HG03521 (cell line): ENCODE data around the gene ANKRD61.
A peak's percentile ranks its signal among the peaks of the same experiment; 100 is the strongest.
"Not testable (repeated sequence)": the region's sequence is repeated elsewhere in the genome, so short reads cannot be mapped to it uniquely, and the experiment has no call there.

Experiments
- ATAC-seq: cut with Tn5 transposase; IDR thresholded peaks from one replicate; pipeline ENCODE4 v1.9.1; 2021; ENCODE audit warnings: mild to moderate bottlenecking, moderate library complexity; ENCODE audit not compliant: unreplicated experiment

The ANKRD61 gene

DNA sequence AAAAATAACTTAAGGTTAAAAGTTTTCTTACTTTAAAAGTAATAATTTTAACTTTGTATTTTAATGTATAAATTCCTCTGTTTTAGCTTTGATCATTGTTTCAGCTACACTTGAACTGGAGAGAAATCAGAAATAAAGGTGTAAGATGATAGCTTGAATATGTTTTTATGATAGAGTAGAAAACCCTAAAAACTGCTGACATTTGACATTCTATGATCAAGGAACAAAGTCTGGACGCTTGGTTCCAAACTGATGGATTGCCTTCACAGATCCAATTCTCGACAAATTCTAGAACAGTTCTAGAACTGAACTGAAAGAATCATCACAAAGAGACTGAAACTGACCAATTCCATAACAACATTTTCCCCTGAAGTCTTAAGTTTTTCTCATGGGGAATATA lies at the start of gene ANKRD61:
ANKRD61 (plus strand) TSS at position 389 of the 400 bp plus-strand sequence; CDS start at position 389, 0 bp downstream.
- no peak for ATAC-seq

DNA sequence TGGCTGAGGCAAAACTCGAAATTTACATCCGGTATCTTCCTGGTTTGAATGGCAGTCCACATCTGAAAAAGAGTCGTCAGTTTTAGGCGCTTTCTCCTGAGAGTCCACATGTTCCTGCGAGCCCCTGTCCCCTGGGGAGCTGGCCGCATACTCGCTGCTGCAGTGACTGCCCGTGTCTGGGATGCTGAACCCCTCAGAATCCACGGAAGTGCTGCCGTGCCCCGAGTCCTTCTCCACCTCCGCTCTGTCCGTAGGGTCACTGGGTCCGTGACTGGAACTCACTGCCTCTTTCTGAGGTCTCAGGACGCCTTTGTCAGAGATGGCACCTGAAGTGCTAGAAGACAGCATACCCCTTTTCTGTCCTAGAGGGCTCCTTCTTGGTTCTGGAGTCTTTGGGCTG lies 44.1 kb upstream of the ANKRD61 start:
- not testable (repeated sequence) for ATAC-seq

DNA sequence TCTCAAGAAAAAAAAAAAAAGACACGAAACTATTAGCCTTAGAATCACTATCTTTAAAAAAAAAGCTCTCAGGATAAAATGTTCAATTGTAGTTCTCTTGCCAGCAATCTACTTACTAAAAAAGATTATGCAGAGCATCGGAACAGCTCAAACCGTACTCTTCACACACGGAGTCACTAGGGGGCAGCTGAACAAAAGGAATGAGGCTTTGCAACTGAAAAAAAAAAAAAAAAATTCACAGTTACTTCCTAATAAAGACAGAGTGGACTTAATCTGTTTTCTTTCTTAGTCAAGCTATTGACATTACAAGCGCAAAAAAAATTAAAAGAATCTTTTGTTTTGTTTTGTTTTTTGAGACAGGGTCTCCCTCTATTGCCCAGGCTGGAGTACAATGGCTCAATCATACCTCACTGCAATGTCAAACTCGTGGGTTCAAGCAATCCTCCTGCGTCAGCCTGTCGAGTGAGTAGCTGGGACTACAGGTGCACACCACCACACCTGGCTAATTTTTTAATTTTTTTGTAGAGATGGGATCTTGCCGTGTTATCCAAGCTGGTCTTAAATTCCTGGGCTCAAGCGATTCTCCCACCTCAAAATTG lies 33.9 kb upstream of the ANKRD61 start:
- ATAC-seq, result no peak

DNA sequence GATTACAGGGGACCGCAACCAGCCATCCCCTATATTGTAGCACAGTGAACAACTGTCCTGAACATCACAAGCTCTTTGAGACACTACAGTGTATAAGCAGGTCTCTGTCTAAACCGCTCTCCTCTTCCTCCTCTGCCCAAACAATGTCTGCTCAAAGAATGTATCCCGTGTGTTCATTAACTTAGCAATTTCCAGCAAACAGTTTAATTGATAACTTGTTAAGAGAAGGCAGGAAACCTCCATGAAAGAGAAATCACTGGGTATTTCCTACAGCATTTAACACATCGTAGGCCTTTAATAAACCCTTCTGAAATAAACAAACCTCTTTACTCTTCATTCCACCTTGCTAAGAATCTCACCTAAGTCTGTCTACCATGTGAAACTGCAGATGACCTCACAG lies 23.8 kb upstream of the ANKRD61 start:
- no peak for ATAC-seq

DNA sequence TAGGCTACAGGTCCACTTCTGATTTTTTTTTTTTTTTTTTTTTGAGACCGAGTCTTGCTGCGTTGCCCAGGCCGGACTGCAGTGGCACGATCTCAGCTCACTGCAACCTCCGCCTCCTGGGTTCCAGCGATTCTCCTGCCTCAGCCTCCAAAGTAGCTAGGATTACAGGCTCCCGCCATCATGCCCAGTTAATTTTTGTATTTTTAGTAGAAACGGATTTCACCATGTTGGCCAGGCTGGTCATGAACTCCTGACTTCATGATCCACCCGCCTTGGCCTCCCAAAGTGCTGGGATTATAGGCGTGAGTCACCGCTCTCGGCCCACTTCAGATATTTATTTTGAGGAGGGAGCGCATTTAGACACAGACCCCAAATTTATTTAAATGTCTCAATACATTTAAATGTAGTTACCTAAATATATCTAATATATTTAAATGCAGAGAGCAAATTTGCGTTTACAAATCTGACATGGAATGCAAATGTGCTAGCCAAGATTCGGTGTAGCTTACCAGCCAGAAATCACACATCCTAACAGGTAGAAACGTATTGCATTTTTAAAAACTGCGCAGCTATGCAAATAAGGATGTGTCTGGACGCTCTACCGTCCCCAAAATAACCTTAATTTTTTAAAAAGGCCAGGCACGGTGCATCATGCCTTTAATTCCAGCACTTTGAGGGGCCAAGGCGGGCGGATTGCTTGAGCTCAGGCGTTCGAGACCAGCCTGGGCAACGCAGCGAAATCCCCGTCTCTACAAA lies 23.2 kb upstream of the ANKRD61 start:
- not testable (repeated sequence) for ATAC-seq

DNA sequence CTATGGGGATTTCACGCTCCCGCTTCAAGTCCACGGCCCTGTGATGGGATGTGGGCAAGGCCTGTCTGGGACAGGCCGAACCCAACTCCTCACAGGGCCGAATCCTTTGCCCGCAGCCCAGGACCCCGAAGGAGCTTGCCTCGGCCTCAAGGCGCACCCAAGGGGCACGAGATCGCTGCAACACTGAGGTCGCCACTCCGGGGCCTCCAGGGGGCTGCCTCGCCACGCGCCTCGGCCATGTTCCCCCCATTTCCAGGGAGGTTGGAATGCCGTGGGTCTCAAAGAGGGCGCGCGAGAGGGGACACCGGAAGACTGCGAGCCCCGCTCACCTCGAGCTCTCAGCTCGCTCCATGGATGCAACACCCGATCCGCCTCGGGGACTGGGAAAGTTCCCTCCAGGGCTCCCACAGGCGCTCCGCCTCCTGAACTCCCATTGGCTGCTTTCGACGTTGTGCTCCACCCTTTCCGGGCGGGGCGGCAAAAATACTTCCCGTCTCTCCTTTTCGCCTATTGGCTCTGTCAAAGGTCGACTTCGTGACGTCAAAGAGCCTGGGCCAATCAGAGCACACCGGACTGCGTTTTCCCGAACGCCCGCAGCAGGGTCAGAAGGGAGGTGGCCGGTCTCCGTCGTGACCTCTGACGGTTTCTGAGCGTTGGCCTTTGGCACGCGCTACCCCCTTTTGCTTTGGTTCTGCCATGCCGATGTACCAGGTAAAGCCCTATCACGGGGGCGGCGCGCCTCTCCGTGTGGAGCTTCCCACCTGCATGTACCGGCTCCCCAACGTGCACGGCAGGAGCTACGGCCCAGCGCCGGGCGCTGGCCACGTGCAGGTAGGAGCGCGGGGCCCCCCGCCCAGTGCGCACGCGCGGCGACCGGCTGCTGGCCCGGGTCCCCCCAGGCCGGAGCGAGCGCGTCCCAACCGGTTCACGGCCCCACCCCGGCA lies 22.2 kb upstream of the ANKRD61 start, which contains the start of the genes AIMP2 and PMS2:
AIMP2 (plus strand) TSS at position 605 of the 944 bp plus-strand sequence; CDS start at position 697, 92 bp downstream.
PMS2 (minus strand) TSS at position 382 of the 944 bp plus-strand sequence; CDS start at position 352, 30 bp downstream.
- ATAC-seq, result peak; percentile 96

DNA sequence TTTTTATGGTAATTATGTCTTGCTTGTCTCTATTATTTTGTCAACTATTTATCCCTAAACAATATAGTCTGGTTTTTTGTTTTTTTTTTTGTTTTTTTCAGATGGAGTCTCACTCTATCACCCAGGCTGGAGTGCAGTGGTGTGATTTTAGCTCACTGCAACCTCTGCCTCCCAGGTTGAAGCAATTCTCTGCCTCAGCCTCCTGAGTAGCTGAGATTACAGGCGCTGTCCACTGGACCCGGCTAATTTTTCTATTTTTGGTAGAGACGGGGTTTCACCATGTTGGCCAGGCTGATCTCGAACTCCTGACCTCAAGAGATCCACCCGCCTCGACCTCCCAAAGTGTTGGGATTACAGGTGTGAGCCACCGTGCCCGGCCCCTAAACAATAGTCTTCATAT lies 20.8 kb upstream of the ANKRD61 start:
- ATAC-seq, result not testable (repeated sequence)

DNA sequence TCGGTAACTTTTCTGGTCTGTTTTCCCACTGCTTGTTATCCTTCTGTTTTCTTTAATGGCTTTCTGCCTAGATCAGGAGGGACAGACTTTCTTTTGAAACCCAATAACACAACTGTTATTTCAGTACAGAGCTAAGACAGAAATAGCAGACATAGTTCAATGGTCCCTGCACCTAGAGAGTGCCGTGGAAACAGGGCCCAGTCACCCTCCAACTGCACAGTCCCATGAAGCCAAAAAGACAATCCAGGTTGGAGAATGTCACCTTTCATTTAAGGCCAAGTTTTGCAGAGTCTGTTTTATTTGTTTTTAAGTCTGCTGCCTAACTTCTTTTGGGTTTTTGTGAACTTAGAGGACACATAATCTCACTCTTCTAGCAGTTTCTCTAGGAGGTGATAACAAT lies 19.6 kb upstream of the ANKRD61 start:
- ATAC-seq, result no peak

DNA sequence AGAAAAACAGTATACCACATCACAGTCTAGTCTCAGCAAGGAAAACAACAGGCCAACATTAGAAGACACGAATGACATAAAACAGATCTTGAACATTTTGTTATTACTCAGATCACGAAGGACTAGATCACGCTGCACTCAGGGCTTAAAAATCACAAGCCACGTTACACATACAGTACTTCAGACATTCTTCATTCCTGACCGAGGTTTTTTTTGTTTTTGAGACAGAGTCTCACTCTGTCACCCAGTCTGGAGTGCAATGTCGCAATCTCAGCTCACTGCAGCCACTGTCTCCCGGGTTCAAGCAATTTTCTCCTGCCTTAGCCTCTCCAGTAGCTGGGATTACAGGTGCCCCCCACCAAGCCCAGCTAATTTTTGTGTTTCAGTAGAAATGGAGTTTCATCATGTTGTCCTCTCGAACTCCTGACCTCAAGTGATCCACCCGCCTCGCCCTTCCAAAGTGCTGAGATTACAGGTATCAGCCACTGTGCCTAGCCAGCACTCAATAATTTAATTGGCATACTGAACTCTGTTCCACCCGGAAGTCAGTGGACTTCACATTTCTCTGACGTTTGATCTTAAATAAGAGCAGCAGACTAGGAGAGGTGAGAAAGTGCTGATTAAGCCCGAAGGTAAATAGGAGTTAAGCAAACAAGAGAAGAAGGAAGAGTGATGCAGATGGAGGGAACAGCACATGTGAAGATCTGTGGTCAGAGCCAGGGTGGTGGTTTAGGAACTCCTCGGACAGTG lies 18.6 kb upstream of the ANKRD61 start:
- ATAC-seq, result no peak

DNA sequence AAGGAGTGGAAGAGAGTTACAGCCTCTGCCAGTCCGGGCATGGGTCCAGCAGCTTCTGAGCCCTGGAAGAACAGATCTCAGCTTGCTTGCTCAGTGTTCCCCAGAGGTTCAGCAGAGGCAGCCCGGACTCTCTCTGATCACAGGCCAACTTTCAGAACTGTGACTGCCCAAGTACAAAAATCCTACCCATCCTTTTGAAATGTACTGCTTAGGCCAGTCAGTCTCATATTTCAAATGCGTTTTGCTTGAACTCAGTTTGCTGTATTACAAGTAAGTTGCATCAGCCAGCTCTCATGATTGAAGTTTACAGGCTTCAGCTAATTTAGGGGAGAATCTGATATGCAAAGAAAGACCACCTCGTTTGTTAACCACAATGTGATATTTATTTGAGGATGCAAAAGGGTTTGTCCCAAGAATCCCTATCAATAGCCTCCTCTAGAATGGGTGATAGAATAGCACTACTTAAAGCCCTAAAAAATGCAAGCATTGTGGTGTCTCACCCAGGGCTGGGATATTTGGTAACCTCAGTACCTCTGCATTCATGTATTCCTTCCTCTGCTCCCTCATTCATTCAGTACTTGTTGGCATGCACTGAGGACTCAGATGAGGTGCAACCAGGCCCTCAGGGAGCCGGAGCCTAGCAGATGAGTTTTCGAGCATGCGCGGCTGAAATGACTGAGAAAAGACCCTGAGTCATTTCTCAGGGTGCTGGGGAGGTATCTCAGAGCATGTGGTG lies 15.1 kb upstream of the ANKRD61 start:
- no peak for ATAC-seq

DNA sequence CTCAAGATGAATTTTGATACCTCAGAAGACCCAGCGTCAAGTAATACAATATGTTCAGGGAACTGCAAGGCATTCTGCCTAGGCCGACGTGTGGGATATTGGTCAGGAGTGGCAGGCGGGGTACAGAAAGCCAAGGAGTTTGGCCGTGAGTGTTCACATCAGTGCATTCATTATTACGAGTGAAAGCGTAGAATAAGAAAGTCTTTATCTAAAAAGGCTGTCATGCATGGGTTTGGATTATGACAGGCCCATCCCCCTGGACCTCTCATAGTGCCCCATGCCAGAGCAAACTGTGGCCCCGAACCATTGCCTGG lies 14.6 kb upstream of the ANKRD61 start:
- no peak for ATAC-seq

DNA sequence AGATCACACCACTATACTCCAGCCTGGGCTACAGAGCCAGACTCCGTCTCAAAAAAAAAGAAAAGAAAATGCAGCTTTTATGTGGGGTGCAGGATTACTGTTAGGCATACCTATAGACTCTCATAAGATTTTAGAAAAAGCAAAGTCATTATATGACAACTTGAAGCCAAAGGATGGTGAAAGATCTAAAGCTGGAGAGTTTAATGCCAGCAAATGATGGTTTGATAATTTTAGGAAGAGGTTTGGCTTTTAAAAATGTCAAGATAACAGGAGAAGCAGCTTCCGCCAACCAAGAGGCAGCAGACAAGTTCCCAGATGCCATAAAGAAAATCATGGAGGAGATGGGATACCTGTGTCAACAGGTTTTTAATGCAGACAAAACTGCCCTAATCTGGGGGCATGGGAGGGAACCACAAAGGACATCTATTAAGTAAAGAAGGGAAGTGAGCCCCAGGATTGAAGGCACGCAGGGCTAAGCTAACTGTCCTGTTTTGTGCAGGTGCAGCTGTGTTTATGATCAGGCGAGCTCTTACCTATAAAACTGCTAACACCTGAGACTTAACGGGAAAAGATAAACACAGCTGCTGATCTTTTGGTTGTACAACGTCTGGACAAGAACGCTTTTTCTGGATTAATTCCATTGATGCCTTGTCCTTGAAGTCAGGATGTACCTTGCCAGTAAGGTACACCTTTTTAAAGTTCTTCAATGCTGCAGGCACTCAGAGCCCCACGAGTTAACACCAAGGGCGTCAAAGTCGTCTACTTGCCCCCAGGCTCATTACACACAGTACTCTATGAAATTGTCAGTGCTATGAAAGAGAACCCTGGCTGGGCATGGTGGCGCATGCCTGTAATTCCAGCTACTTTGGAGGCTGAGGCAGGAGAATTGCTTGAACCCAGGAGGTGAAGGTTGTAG lies 10.5 kb upstream of the ANKRD61 start:
- no peak for ATAC-seq

DNA sequence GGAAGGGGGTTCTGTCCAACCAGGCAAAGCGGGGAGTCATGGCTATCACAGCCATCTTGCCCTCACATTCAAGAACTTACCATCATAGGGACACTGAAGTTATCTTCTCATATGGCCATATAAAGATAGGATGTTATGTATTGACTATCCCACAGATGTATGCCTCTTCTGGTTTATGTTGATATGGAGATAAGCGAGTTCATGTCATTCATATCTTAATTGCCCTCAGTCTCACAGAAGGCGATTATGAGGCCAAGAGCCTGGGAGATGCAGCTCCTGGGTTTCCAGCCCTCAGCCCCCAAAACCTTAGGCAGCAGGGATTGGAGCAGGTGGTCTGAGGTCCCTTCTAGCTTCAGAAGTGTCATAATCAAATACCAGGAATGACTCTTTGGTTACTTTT lies 8.5 kb upstream of the ANKRD61 start:
- ATAC-seq, result no peak

DNA sequence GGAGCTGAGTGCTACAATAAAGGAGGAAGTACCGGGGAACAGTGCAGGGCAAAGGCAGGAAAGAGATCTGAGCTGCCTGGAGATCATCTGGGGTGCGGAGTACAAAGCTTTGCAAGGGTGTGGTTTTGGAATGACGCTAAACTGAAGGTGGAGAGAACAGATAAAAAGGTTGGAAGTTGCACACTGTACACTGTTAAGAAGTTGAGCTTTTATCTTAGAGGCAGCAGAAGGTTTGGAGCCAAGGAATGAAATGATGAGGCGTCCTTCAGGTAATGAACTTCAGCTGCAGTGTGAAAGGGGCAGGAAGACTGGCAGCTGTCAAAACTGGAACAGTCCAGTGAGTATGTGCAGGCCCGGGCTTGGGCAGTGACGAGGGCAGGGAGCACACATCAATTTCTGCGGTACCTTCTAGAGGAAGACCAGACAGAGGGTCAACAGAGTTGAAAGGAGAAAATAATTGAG lies 7.2 kb upstream of the ANKRD61 start:
- no peak for ATAC-seq

DNA sequence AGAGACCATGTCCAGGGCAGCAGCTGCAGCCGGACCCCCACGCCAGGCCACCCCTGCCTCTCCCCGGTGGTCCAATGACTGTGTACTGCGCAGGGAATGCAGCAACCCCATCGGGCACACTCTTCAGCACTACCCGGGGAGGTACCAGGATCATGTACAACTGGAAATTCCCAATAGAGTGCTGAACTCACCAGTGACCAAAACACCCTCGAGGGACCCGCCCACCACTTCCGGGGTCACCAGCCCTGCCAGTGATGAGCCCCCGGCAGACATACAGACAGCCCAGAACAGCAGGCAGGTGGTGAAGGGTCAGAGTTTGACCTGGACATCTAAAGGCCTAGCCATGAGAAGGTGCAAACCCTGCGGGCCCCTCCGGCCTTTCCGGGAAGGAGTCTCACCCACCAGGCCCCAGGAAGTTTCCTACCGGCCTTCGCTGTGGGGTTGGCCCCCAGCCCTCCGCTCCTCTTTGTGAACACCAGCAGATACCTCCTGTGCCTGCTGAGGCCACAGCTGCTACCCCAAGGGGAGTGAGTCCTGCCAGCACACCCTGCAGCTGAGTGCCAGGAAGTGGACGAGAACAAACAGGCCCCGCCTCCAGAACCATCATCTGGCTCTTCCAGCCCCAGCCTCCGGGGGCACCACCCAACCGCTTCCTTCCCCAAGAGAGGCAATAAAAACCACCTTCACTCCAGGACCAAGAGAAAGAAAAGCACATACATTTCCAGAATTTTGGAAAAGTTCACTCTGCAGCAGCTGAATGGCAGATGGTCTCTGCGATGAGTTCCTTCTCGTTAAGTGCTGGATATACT lies 5.0 kb upstream of the ANKRD61 start:
- peak; percentile 62 for ATAC-seq

DNA sequence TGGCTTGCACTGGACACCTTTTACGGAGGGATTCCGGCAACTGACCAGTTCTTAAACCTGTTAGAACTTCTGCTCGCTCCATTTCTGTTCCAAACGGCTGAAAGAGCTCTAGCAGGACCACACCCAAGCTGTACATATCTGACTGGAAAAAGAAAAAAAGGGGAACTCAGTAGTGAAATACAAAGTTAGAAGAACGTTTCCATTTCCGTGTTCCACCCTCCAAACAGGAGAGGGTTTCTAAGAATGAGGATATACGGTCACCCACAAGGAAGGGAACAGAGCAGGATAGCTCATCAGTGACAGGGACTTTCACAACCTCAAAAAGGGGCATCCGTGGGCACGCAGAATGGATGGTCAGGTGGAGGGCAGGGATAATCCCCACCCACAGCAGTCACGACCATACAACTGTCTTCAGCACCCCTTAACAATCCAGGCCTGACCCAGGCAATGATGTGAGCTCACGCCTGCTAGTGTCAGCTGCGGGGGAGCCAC lies 4.3 kb upstream of the ANKRD61 start:
- ATAC-seq, result no peak

DNA sequence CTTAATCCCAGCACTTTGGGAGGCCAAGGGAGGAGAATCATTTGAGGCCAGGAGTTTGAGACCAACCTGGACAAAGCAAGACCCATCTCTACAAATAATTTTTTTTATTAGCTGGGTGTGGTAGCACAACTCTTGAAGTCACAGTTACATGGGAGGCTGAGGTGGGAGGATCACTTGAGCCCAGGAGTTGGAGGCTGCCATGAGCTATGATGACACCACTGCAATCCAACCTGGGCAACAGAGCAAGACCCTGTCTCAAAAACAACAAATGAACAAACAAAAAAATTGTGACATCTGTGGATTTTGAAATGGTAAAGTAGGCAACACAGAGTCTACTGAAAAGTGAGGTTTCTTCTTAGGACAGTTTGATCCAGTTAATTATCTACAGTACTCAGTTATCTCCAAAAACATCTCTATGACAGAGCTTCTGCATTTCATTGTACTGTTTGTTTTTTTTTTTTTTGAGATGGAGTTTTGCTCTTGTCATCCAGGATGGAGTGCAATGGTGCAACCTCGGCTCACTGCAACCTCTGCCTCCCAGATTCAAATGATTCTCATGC lies 3.3 kb upstream of the ANKRD61 start:
- ATAC-seq, result no peak

DNA sequence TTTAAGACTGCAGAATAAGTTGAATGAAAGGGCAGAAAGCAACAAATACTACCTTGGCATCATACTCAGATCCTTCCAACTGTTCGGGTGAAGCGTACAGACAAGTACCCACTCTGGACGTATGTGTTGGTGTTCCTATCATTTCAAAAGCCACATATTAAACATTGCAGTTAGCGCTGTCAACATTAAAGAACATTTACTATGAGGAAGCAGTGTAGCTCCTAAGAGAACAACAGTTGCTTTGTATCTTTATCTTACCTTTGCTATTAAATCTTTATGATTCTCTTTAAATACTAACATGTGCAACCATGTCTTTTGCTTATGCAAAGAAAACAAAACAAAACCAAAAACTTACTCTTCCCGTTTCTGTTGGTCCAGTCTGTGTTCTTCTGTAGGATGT lies 2.6 kb upstream of the ANKRD61 start:
- ATAC-seq, result no peak
